ENCODE measurements around the gene WDR82.

WDR82 gene

DNA sequence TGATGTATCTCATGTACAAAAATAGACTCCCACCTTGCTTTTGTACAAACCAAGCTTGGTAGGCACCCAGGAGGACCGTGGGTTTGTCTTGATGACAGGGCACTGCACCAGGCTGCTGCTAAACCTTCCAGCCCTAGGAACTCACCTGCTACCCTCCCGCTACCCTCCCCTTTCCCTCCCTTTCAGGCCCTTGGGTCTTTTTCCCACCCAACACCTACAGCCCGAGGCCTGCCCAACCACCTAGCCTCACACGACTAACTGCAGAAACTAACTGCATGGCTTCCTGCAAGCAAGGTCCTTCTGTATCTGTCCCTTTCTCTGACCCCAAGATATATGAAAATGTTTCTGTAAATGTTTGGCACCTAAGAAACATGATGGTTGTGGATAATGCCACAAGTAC, 21.8 kb downstream of the WDR82 start:
- DNase-seq (ENCODE audit: low read depth in 2 of 2): no peak

DNA sequence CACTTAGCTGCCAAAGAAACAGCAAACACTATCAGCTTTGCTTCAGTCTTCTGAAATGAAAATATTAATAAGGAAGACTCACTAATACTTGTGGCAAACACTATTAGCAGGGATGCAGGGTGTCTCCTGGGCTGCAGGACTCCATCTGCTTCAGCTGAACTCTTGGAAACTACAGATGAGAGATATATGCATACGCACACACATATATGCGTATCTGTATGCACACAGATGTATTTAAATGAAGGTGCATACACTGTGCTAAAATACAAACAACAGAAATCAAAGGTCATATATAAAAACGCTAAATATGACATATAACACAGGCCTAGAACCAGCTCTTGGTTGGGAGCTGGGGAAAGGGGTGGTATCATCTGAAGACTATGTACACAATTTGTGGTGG, 22.3 kb downstream of the WDR82 start:
- no peak for DNase-seq (ENCODE audit: low read depth in 2 of 2)

DNA sequence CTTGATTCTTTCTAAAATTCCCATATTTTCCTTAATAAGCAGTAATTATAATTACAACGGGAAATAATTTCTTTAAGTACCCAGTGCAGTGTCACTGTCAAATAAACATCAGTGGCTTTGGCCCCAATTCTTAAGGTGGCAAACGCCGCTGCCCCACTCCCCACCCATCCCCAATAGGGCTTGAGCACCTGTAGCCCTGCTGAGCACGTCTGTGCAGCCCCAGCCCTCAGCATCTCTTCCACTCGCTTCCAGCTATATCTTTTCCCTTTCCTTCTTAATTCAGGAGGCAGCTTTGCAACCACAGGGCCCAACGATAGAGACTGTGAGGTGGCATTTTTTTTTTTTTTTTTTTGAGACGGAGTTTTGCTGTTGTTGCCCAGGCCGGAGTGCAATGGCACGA, 23.8 kb downstream of the WDR82 start:
- no peak for DNase-seq (ENCODE audit: low read depth in 2 of 2)

GRCh38 chr3:52253314-52254304, 24.8 kb downstream of the WDR82 start:
- peak; percentile 71 to 75 for DNase-seq (ENCODE audit: low read depth in 2 of 2)

GRCh38 chr3:52250122-52250521, 28.3 kb downstream of the WDR82 start:
- no peak for DNase-seq (ENCODE audit: low read depth in 2 of 2)

DNA sequence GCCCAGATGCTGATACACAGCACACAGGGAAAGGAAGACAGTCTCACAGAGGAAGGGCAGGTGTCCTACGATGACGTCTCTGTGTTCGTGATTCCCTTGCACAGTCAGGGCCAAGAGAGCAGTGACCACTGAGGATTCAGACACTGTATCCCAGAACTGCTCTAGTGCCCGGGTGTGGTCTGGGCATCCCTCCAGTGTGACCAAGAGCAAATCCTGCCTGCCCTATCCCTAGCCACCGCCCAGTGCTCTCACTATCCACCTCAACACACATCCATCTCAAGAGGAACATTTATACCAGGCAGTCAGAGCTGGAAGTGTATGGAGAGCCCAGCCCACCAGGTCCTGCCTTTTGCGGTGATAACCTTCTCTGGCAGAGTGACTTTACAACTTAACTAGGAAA, 28.8 kb downstream of the WDR82 start:
- no peak for DNase-seq (ENCODE audit: low read depth in 2 of 2)

DNA sequence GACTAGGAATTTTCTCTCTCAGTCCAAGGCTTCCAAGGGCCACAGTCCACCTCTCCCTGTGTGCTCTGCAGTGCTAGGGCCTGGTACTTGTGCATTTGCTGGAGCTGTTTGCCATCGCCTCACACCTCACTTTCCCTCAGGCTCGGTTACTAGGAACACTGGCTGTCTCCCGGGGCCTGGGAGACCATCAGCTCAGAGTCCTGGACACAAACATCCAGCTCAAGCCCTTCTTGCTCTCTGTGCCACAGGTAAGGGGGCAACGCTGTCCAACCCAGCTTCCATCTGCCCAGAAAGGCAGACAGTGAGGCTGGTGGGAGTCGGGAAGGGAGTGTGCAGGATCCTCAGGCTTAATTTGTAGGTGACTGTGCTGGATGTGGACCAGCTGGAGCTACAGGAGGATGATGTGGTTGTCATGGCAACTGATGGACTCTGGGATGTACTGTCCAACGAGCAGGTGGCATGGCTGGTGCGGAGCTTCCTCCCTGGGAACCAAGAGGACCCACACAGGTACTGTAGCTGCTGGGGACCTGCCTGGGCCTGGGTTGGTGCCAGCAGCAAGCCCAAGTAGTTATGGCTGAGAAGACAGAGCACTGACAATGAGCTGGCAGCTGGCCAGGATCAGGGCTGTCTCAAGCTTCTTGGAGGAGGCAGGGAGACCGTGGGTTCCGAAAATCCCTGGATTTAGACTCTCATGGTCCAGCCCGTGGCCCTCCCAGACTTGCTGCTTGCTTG, 29.5 kb downstream of the WDR82 start:
- no peak for DNase-seq (ENCODE audit: low read depth in 2 of 2)

GRCh38 chr3:52248165-52248541, 30.3 kb downstream of the WDR82 start:
- no peak for DNase-seq (ENCODE audit: low read depth in 2 of 2)

- no peak for DNase-seq (ENCODE audit: low read depth in 2 of 2)
Observed at GRCh38 chr3:52247409-52248164, 30.9 kb downstream of the WDR82 start.

DNA sequence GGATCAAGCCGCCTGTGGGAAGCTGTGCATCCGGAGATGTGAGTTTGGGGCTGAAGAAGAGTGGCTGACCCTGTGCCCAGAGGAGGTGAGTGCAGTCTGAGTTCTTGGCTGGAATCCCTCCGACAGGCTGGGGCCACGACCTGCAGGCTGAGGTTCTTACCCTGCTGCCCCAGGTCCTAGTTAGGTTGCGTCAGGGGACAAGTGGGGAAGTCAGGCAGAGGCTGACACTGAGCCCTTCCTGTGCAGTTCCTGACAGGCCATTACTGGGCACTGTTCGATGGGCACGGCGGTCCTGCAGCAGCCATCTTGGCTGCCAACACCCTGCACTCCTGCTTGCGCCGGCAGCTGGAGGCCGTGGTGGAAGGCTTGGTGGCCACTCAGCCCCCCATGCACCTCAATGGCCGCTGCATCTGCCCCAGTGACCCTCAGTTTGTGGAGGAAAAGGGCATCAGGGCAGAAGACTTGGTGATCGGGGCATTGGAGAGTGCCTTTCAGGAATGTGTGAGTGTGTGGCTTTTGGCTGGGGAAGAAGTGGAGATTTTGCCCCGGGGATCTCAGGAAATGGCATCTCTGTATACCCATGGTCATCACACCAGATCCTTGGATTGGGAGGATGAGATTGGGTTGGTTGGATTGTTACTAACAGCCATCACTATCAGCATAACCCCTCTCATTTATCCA, 31.6 kb downstream of the WDR82 start:
- DNase-seq (ENCODE audit: low read depth in 2 of 2): no peak

DNA sequence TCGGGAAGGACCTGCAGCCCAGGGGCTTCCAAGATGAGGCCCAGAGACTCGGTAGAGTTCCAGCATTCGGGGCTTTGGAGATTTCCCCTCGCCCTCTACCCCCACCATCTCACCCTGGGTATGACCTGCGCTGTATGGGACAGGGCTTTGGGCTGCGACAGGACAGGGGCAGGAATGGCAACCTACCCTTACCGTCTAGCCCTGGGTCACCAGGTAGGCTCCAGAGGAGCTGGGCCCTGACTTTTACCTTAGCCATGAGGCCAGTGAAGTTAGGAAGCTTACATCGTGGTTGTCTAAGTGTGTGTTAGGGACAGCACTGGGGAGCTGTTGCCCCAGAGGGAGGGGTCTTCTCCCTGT, 32.2 kb downstream of the WDR82 start:
- DNase-seq (ENCODE audit: low read depth in 2 of 2): no peak

DNA sequence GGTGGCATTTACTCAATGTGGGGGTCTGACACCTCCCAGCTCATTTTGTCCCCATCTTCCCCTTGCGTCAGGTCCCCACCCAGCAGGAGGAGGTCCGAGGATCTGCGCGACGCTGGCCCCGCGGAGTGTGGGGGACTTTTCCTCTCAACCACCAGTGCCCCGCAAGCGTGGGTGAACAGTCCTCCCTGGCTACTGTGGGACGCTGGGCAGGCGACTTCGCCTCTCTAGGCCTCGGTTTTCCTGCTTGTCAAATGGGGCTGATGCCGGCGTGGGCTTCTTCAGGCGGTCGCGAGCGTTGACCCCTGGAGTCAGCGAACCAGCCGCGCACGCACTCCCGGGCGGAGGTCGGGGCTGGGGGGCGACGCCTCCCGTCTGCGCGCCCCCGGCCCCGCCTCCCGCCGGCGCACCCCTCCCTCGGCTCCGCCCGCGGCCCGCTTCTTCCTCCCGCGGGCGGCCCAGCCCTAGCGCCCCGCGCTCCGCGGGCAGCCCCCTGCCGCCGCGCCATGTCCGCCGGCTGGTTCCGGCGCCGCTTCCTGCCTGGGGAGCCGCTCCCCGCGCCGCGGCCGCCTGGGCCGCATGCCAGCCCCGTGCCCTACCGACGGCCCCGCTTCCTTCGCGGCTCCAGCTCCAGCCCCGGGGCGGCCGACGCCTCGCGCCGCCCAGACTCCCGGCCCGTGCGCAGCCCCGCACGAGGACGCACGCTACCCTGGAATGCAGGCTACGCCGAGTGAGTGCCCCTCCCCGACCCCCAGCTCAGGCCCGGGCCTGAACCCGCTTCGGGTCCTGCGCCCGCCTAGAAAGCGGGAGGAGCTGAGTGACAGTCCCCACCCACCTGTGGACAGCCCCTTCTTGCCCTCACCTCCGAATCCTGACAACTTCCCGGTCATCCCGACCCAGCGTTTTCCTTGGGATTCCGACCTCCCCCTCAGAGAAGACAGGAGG, 32.9 kb downstream of the WDR82 start, which contains the start of gene PPM1M:
TSS of gene PPM1M (plus strand) at position 438 of the 942 bp plus-strand sequence. CDS start at position 504, 66 bp downstream.
- no peak for DNase-seq (ENCODE audit: low read depth in 2 of 2)

GRCh38 chr3:52243791-52244628, 34.4 kb downstream of the WDR82 start:
- DNase-seq (ENCODE audit: low read depth in 2 of 2): no peak

DNA sequence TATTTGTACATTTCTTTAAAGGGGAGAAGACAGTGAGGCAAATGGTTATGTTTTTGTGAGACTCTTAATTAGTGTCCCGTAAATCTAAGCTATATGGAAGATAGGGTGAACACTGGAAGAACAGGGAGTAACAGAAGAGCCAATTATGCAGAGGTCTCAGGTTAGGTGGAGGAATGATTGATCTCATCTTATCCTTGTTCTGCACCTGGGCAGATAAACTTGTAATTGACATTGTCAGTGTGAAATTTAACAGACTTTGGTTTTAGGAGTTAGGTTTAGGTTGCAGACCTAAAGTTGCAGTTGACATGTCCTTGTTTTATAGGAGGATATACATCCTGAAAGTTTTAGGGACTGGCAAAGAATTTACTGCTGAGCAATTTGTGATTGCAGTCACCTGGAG, 36.4 kb downstream of the WDR82 start:
- no peak for DNase-seq (ENCODE audit: low read depth in 2 of 2)

- no peak for DNase-seq (ENCODE audit: low read depth in 2 of 2)
Observed at GRCh38 chr3:52240886-52241370, 37.5 kb downstream of the WDR82 start.

GRCh38 chr3:52240059-52240885, 38.2 kb downstream of the WDR82 start:
- no peak for DNase-seq (ENCODE audit: low read depth in 2 of 2)

GRCh38 chr3:52238761-52239701, 39.4 kb downstream of the WDR82 start, which contains the start of gene TWF2:
Gene TWF2 (minus strand): TSS chr3:52239158. CDS start chr3:52239016, 142 bp downstream.
- peak; percentile 82 to 83 for DNase-seq (ENCODE audit: low read depth in 2 of 2)

Measured in stimulated activated CD8-positive, alpha-beta memory T cell treated with anti-CD3 and anti-CD28 coated beads, Interleukin-2, amount 100 ng/mL, for 48 hours (primary cell).